Progenitor cell of endocrine pancreas (in vitro differentiated cells): Measurements from ENCODE around the gene COL27A1. TPM values are rescaled to one million over a fixed set of nuclear protein-coding genes. Genes with fewer than 3 reads are reported as not detected.

ENCODE experiments used
- DNase-seq: peaks from one replicate; pipeline ENCODE4 v3.0.0; 2021; ENCODE audit warnings: low spot score; ENCODE audit not compliant: unreplicated experiment
- H3K27ac Mint-ChIP-seq: 2 replicates; pipeline ENCODE4 v1.8.0; 2021; ENCODE audit warnings: mild to moderate bottlenecking, moderate library complexity, mixed read lengths
- H3K27me3 Mint-ChIP-seq: 2 replicates; pipeline ENCODE4 v1.8.0; 2021; ENCODE audit warnings: mixed read lengths
- H3K36me3 Mint-ChIP-seq: 2 replicates; pipeline ENCODE4 v1.8.0; 2022; ENCODE audit warnings: mixed read lengths; ENCODE audit not compliant: insufficient read depth
- H3K4me1 Mint-ChIP-seq: 2 replicates; pipeline ENCODE4 v1.8.0; 2021; ENCODE audit warnings: low read depth, mixed read lengths
- H3K4me3 Mint-ChIP-seq: 2 replicates; pipeline ENCODE4 v1.8.0; 2021; ENCODE audit warnings: low read depth, mild to moderate bottlenecking, moderate library complexity, mixed read lengths
- H3K9me3 Mint-ChIP-seq: 2 replicates; pipeline ENCODE4 v1.8.0; 2021; ENCODE audit warnings: low read depth, mixed read lengths
- total RNA-seq: library from RNA; stranded (reverse); gene quantifications from 2 replicates; pipeline ENCODE4 v1.2.1, GENCODE V29; 2021
- TF ChIP-seq, protein P1 (sequence below): fragments of 200-600 bp; sonication (generic); IDR thresholded peaks from one replicate; pipeline ENCODE4 v1.5.0; 2021; ENCODE audit warnings: antibody characterized with exemption, mild to moderate bottlenecking; ENCODE audit not compliant: unreplicated experiment

COL27A1 gene
- total RNA-seq, 1 donor from 2014 or later = 178 TPM

DNA sequence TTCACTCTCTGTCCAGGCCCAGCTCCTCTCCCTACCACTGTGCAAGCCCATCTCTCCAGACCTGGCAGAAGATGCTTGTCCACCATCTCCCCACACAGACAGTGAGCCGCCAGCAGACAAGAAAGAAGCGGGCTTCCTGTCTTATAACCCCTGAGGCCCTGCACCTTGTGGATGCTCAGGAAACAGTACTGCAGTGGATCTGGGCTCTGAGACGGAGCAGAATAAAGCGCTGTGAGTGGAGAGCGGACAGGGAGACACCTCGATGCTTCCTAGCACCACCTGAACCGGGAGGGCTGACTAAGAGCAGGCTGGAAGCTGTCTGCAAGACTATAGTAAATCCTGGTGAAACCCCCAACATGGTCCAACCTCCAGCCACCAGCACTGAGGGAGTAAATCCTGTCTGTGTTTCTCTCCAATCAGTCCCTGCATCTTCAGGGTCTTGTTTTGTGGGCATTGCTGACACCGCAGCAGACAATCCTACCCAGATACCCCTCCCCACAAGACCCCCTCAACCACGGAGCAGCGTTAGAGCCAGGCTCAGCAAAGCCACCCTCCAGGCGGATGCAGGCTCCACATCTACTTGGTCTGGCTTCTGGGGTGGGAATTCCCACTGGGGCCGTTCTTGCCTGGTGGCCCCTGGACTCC is 193.0 kb downstream of the COL27A1 start:
- TF ChIP-seq, protein P1, sequence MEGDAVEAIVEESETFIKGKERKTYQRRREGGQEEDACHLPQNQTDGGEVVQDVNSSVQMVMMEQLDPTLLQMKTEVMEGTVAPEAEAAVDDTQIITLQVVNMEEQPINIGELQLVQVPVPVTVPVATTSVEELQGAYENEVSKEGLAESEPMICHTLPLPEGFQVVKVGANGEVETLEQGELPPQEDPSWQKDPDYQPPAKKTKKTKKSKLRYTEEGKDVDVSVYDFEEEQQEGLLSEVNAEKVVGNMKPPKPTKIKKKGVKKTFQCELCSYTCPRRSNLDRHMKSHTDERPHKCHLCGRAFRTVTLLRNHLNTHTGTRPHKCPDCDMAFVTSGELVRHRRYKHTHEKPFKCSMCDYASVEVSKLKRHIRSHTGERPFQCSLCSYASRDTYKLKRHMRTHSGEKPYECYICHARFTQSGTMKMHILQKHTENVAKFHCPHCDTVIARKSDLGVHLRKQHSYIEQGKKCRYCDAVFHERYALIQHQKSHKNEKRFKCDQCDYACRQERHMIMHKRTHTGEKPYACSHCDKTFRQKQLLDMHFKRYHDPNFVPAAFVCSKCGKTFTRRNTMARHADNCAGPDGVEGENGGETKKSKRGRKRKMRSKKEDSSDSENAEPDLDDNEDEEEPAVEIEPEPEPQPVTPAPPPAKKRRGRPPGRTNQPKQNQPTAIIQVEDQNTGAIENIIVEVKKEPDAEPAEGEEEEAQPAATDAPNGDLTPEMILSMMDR = no peak
- peaks cover 6% of the 10 kb centered on the region for H3K4me1 Mint-ChIP-seq
- no peak overlapping the region for H3K27ac Mint-ChIP-seq
- H3K27me3 Mint-ChIP-seq = no peaks in the 10 kb centered on the region
- peaks cover 28% of the 10 kb centered on the region for H3K36me3 Mint-ChIP-seq
- no peak for DNase-seq
- H3K4me3 Mint-ChIP-seq = no peak overlapping the region
- H3K9me3 Mint-ChIP-seq = no peaks in the 10 kb centered on the region

GRCh38 chr9:114348906-114349482 is 193.7 kb downstream of the COL27A1 start:
- H3K9me3 Mint-ChIP-seq = no peaks in the 10 kb centered on the region
- peak overlapping the region; percentile 15 for H3K27ac Mint-ChIP-seq
- H3K36me3 Mint-ChIP-seq = peaks cover 25% of the 10 kb centered on the region
- H3K27me3 Mint-ChIP-seq = no peaks in the 10 kb centered on the region
- TF ChIP-seq, protein P1 = no peak
- peaks cover 6% of the 10 kb centered on the region for H3K4me1 Mint-ChIP-seq
- no peak for DNase-seq
- H3K4me3 Mint-ChIP-seq = no peak overlapping the region

- peak overlapping the region; percentile 38 for H3K27ac Mint-ChIP-seq
- H3K36me3 Mint-ChIP-seq = peaks cover 23% of the 10 kb centered on the region
- no peak overlapping the region for H3K4me3 Mint-ChIP-seq
- peaks cover 6% of the 10 kb centered on the region for H3K4me1 Mint-ChIP-seq
- TF ChIP-seq, protein P1 = no peak
- no peaks in the 10 kb centered on the region for H3K9me3 Mint-ChIP-seq
- H3K27me3 Mint-ChIP-seq = no peaks in the 10 kb centered on the region
- DNase-seq = no peak
These were observed 194.6 kb downstream of the COL27A1 start for GRCh38 chr9:114349713-114350480.

GRCh38 chr9:114350636-114351401 is 195.5 kb downstream of the COL27A1 start:
- DNase-seq = no peak
- H3K27me3 Mint-ChIP-seq = no peaks in the 10 kb centered on the region
- peaks cover 23% of the 10 kb centered on the region for H3K36me3 Mint-ChIP-seq
- TF ChIP-seq, protein P1 = no peak
- no peak overlapping the region for H3K4me3 Mint-ChIP-seq
- H3K27ac Mint-ChIP-seq = no peak overlapping the region
- H3K9me3 Mint-ChIP-seq = no peaks in the 10 kb centered on the region
- H3K4me1 Mint-ChIP-seq = peaks cover 6% of the 10 kb centered on the region

- Mint-ChIP-seq H3K9me3 (no peaks in the 10 kb centered on the region), H3K27me3 (no peaks in the 10 kb centered on the region), H3K4me1 (peaks cover 6% of the 10 kb centered on the region), H3K36me3 (peaks cover 22% of the 10 kb centered on the region), H3K4me3 (no peak overlapping the region), H3K27ac (no peak overlapping the region)
- DNase-seq = no peak
- TF ChIP-seq, protein P1 = no peak
These were observed 196.6 kb downstream of the COL27A1 start for GRCh38 chr9:114351932-114352331.
